A673 (cell line): Measurements from ENCODE around the gene XPO6. TPM values are rescaled to one million over a fixed set of nuclear protein-coding genes. Genes with fewer than 3 reads are reported as not detected.

Source experiments
- BruUV-seq: library from RNA; stranded (reverse); fragments of 400-500 nt; replicated peaks from 2 replicates; lab custom pipeline; 2021; lab: Mats Ljungman, UMichigan
- CTCF ChIA-PET: fragments of 300-600 bp; sonication (Branson Sonifier 250); formaldehyde crosslinking; loops from one replicate; lab custom pipeline; 2022; ENCODE audit warnings: antibody characterized with exemption; lab: Charles Lee
- POLR2A ChIA-PET: fragments of 300-600 bp; sonication (Branson Sonifier 250); formaldehyde crosslinking; loops from one replicate; lab custom pipeline; 2022; ENCODE audit warnings: antibody characterized with exemption; ENCODE audit not compliant: low non-redundant PET; lab: Charles Lee
- DNase-seq: peaks from one replicate; pipeline ENCODE4 v3.0.0-alpha.2; 2015; ENCODE audit warnings: low spot score
- H3K27ac ChIP-seq: fragments of 200-600 bp; sonication (generic); 2 replicates; pipeline ENCODE4 v1.5.1; 2016; ENCODE audit warnings: mixed run types, low read depth, mild to moderate bottlenecking, mixed read lengths, antibody characterized with exemption, low read length; ENCODE audit not compliant: poor library complexity, severe bottlenecking
- H3K27me3 ChIP-seq: fragments of 200-600 bp; sonication (generic); replicated peaks from 2 replicates; pipeline ENCODE4 v1.6.1; 2017; ENCODE audit warnings: mixed run types, low read depth, mild to moderate bottlenecking, mixed read lengths, antibody characterized with exemption, low read length; ENCODE audit not compliant: insufficient read depth, poor library complexity
- H3K36me3 ChIP-seq: fragments of 200-600 bp; sonication (generic); 2 replicates; pipeline ENCODE4 v1.6.1; 2016; ENCODE audit warnings: mixed run types, mild to moderate bottlenecking, mixed read lengths, antibody characterized with exemption, low read length; ENCODE audit not compliant: insufficient read depth, poor library complexity, severe bottlenecking
- H3K4me1 ChIP-seq: fragments of 200-600 bp; sonication (generic); 2 replicates; pipeline ENCODE4 v1.6.1; 2017; ENCODE audit warnings: mixed run types, mild to moderate bottlenecking, mixed read lengths, antibody characterized with exemption, low read length; ENCODE audit not compliant: insufficient read depth, poor library complexity, severe bottlenecking
- H3K4me3 ChIP-seq: fragments of 200-600 bp; sonication (generic); 2 replicates; pipeline ENCODE4 v1.5.1; 2016; ENCODE audit warnings: low read depth, mixed run types, mild to moderate bottlenecking, mixed read lengths, low read length; ENCODE audit not compliant: poor library complexity, severe bottlenecking
- H3K9me3 ChIP-seq: fragments of 200-600 bp; sonication (generic); 2 replicates; pipeline ENCODE4 v1.6.1; 2016; ENCODE audit warnings: mixed run types, low read depth, mild to moderate bottlenecking, mixed read lengths, antibody characterized with exemption, low read length; ENCODE audit not compliant: poor library complexity, severe bottlenecking
- EZH2 ChIP-seq: fragments of 200-600 bp; sonication (generic); IDR thresholded peaks from 2 replicates; pipeline ENCODE4 v1.6.1; 2017; ENCODE audit warnings: borderline replicate concordance, low read depth, mild to moderate bottlenecking, mixed read lengths, antibody characterized with exemption, low read length; ENCODE audit not compliant: poor library complexity, severe bottlenecking
- intact Hi-C: fragments of 100-400 bp; cut with micrococcal nuclease; formaldehyde crosslinking; loops from one replicate; pipeline ENCODE4 v1.10.0; 2022; ENCODE audit not compliant: unreplicated experiment
- total RNA-seq: library from RNA; stranded (reverse); gene quantifications from 2 replicates; pipeline ENCODE4 v1.2.3, GENCODE V29; 2021
- TF ChIP-seq, protein P1 (sequence below): fragments of 300-800, 200-600 bp; sonication (generic); conservative IDR thresholded peaks from 2 replicates; pipeline ENCODE4 v1.5.1; 2017; ENCODE audit warnings: low read depth, mild to moderate bottlenecking, antibody characterized with exemption, low read length, moderate library complexity, mixed read lengths

Gene XPO6
- total RNA-seq, 1 experiment from 2014 or later: 155 TPM

GRCh38 chr16:28105954-28106353 lies 105.8 kb downstream of the XPO6 start:
- CTCF ChIA-PET: no interaction called here
- DNase-seq: no peak
- Histone ChIP-seq H3K4me1 (no peaks in the 10 kb centered on the region), H3K27me3 (no peaks in the 10 kb centered on the region), H3K4me3 (no peak overlapping the region), H3K9me3 (no peaks in the 10 kb centered on the region), H3K36me3 (peaks cover 83% of the 10 kb centered on the region), H3K27ac (no peak overlapping the region)
- intact Hi-C loops: loop anchor here (10.0 kb wide), 1 partner anchor 49 kb away; no protein-coding TSS in a partner anchor
- TF ChIP-seq, protein P1, sequence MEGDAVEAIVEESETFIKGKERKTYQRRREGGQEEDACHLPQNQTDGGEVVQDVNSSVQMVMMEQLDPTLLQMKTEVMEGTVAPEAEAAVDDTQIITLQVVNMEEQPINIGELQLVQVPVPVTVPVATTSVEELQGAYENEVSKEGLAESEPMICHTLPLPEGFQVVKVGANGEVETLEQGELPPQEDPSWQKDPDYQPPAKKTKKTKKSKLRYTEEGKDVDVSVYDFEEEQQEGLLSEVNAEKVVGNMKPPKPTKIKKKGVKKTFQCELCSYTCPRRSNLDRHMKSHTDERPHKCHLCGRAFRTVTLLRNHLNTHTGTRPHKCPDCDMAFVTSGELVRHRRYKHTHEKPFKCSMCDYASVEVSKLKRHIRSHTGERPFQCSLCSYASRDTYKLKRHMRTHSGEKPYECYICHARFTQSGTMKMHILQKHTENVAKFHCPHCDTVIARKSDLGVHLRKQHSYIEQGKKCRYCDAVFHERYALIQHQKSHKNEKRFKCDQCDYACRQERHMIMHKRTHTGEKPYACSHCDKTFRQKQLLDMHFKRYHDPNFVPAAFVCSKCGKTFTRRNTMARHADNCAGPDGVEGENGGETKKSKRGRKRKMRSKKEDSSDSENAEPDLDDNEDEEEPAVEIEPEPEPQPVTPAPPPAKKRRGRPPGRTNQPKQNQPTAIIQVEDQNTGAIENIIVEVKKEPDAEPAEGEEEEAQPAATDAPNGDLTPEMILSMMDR: no peak
- no peak for TF ChIP-seq EZH2
- no TSS peak for BruUV-seq
- POLR2A ChIA-PET: no interaction called here

DNA sequence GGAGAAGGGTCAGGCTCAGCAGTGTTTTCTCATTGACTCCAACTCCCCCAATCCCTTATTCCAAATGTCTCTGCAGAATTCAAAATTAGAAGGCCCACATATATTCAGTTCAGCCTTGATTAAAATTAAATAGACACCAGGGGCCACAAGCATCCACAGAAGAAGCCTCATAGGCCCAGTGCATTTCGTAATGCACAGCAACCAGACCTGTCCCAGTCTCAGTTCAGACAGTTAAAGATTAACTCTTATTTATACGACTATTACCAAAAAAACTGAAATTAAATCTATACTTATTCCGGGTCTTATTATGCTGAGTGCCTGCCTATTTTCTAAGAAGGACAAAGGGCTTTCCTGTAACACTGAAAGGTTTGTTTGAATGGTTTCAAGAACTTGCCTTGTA lies 106.5 kb downstream of the XPO6 start:
- Histone ChIP-seq H3K27ac (no peak overlapping the region), H3K36me3 (peaks cover 83% of the 10 kb centered on the region), H3K4me3 (no peak overlapping the region), H3K9me3 (no peaks in the 10 kb centered on the region), H3K4me1 (no peaks in the 10 kb centered on the region), H3K27me3 (no peaks in the 10 kb centered on the region)
- TF ChIP-seq, protein P1: no peak
- no peak for TF ChIP-seq EZH2
- no TSS peak for BruUV-seq
- ChIA-PET CTCF (no interaction called here), POLR2A (no interaction called here)
- intact Hi-C loops: loop anchor here (10.0 kb wide), 1 partner anchor 50 kb away; no protein-coding TSS in a partner anchor
- DNase-seq: no peak

GRCh38 chr16:28104404-28104803 lies 107.4 kb downstream of the XPO6 start:
- CTCF ChIA-PET: no interaction called here
- H3K36me3 ChIP-seq: peaks cover 82% of the 10 kb centered on the region

More at GRCh38 chr16:28104404-28104803, 107.4 kb downstream of the XPO6 start:
- DNase-seq: no peak
- Histone ChIP-seq H3K27ac (no peak overlapping the region), H3K27me3 (no peaks in the 10 kb centered on the region), H3K9me3 (no peaks in the 10 kb centered on the region), H3K4me3 (no peak overlapping the region), H3K4me1 (no peaks in the 10 kb centered on the region)
- TF ChIP-seq EZH2: no peak
- TF ChIP-seq, protein P1: no peak
- POLR2A ChIA-PET: no interaction called here
- intact Hi-C loops: loop anchor here (10.0 kb wide), 1 partner anchor 50 kb away; no protein-coding TSS in a partner anchor
- no TSS peak for BruUV-seq
